ENCODE measurements around the gene NUDT5. TPM values are rescaled to one million over a fixed set of nuclear protein-coding genes. Genes with fewer than 3 reads are reported as not detected.

NUDT5 gene
- total and polyA plus RNA-seq, 2 of the 13 experiments (the other 11 are each of a cell fraction or from before 2014, with no cell fraction given), result 79.6 to 134 TPM

DNA sequence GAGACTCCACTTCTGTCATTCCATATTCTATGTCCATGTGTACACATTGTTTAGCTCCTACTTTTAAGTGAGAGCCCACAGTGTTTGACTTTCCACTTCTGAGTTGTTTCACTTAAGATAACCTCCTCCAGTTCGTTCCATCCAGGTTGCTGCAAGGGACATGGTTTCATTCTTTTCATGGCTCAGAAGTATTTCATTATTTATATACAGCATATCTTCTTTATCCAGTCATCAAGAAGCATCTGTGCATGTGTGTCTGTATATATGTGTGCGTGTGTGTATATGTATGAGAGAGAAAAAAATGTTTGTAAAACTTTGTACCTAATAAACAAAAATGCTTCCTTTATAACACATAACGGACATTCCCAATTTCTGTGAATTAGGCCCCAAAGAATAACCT, 60.1 kb downstream of the NUDT5 start:
- in situ Hi-C loops (cut with HindIII; ENCODE audit: extremely low pct_ligation_motif_present, low pct_unique_long_range_greater_than_20kb), result no loop called here
- H3K9me3 ChIP-seq (ENCODE audit: low read length), result no peaks in the 10 kb centered on the region
- BruUV-seq (replicated peaks), result no TSS peak
- no peak overlapping the region for H3K27ac ChIP-seq (ENCODE audit: extremely low read length, insufficient read depth, low read length)
- no peak for FAIRE-seq
- H3K4me1 ChIP-seq (ENCODE audit: insufficient read depth, low read length), result peaks cover 2% of the 10 kb centered on the region
- intact Hi-C loops (cut with micrococcal nuclease; ENCODE audit: unreplicated experiment), result no loop called here
- POLR2A ChIA-PET, result no interaction called here
- no peak overlapping the region for H2AFZ ChIP-seq (ENCODE audit: low read length)
- H3K36me3 ChIP-seq (replicated peaks in 1 of 2; ENCODE audit: control insufficient read depth in 1 of 2, insufficient read depth in 2 of 2, low read length in 2 of 2), result peaks cover 0 to 13% of the 10 kb centered on the region in 2 experiments; a peak in 4 of 5 replicates
- H3K4me2 ChIP-seq (ENCODE audit: low read depth, low read length), result no peak overlapping the region
- H4K20me1 ChIP-seq (ENCODE audit: insufficient read depth, low read length), result no peaks in the 10 kb centered on the region
- CTCF ChIA-PET (ENCODE audit: low intra/inter-chr PET ratio, low total read pairs), result no interaction called here
- WGBS (ENCODE audit: low lambda C conversion rate), result 95% methylated on average over 3 of the region's 3 CpGs
- TF ChIP-seq, protein P1, sequence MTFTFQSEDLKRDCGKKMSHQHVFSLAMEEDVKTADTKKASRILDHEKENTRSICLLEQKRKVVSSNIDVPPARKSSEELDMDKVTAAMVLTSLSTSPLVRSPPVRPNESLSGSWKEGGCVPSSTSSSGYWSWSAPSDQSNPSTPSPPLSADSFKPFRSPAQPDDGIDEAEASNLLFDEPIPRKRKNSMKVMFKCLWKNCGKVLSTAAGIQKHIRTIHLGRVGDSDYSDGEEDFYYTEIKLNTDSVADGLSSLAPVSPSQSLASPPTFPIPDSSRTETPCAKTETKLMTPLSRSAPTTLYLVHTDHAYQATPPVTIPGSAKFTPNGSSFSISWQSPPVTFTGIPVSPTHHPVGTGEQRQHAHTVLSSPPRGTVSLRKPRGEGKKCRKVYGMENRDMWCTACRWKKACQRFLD (CRISPR knock-in tag; IDR thresholded peaks at IDR 0.05; ENCODE audit: borderline replicate concordance), result no peak
- TF ChIP-seq FOSL2 (CRISPR knock-in tag; IDR thresholded peaks at IDR 0.05) (no peak), ZSCAN22 (CRISPR knock-in tag; IDR thresholded peaks at IDR 0.05) (no peak), KAT7 (CRISPR knock-in tag; IDR thresholded peaks at IDR 0.05; ENCODE audit: borderline replicate concordance) (no peak), SMYD3 (CRISPR knock-in tag; IDR thresholded peaks at IDR 0.05) (no peak)
- H3K79me2 ChIP-seq (ENCODE audit: insufficient read depth, low read length), result no peaks in the 10 kb centered on the region
- H3K27me3 ChIP-seq (ENCODE audit: control insufficient read depth in 1 of 2, insufficient read depth in 2 of 2, low read length in 2 of 2), result no peaks in the 10 kb centered on the region
- no peak overlapping the region for H3K4me3 ChIP-seq (replicated peaks in 1 of 3; ENCODE audit: insufficient read depth in 1 of 3, low read depth in 2 of 3, low read length in 3 of 3)
- H3K9ac ChIP-seq (ENCODE audit: insufficient read depth, low read depth, low read length), result no peak overlapping the region
- no peak for DNase-seq (ENCODE audit: low spot score)
- no peak for ATAC-seq

DNA sequence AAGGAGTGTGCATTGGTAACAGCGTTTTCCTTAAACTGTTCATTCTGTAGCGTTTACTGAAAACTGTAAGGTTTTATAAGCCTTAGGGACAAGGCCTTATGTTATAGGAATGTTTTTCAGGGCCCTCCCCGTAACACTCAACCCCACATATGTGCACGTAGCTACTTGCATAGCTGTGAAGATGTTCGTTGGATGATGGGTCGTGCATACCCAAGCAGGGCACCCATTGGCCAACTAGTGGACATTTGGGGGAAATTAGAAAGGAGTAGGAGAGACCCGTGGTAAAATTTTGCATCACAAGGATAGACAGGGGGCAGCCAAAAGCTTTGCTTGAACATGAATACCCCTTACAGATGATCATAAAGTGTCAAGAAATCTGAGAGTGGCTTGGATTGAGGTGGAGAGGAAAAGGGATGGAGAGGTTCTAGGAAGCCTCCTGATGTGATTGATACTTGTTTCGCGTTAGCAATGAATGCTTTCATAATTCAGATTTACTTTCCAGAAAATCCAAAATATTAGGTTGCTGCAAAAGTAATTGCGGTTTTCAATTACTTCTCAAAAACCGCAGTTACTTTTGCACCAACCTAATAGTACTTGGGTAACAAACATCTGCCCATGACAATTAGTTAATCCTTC, 65.3 kb downstream of the NUDT5 start:
- Histone ChIP-seq H3K4me1 (ENCODE audit: insufficient read depth, low read length) (peaks cover 19% of the 10 kb centered on the region), H3K27ac (ENCODE audit: extremely low read length, insufficient read depth, low read length) (no peak overlapping the region), H3K4me2 (ENCODE audit: low read depth, low read length) (peak overlapping the region; percentile 76), H3K79me2 (ENCODE audit: insufficient read depth, low read length) (no peaks in the 10 kb centered on the region), H3K9me3 (ENCODE audit: low read length) (no peaks in the 10 kb centered on the region), H3K36me3 (replicated peaks in 1 of 2; ENCODE audit: control insufficient read depth in 1 of 2, insufficient read depth in 2 of 2, low read length in 2 of 2) (0 out of 5 replicates have a peak, but pooled peaks cover 0 to 4% of the 10 kb centered on the region in 2 experiments), H2AFZ (ENCODE audit: low read length) (peak overlapping the region; percentile 64), H3K27me3 (ENCODE audit: control insufficient read depth in 1 of 2, insufficient read depth in 2 of 2, low read length in 2 of 2) (no peaks in the 10 kb centered on the region), H4K20me1 (ENCODE audit: insufficient read depth, low read length) (no peaks in the 10 kb centered on the region), H3K9ac (ENCODE audit: insufficient read depth, low read depth, low read length) (peak overlapping the region; percentile 66), H3K4me3 (replicated peaks in 1 of 3; ENCODE audit: insufficient read depth in 1 of 3, low read depth in 2 of 3, low read length in 3 of 3) (peak overlapping the region; percentile 82 to 99 (median 87))
- FAIRE-seq (peak; percentile 70), ATAC-seq (peak; percentile 80), DNase-seq (ENCODE audit: low spot score) (peak; percentile 71)
- WGBS (ENCODE audit: low lambda C conversion rate), result 29% methylated on average over 11 of the region's 11 CpGs
- TSS peak; percentile 75 for BruUV-seq (replicated peaks)
- in situ Hi-C loops (cut with HindIII; ENCODE audit: extremely low pct_ligation_motif_present, low pct_unique_long_range_greater_than_20kb) (no loop called here), intact Hi-C loops (cut with micrococcal nuclease; ENCODE audit: unreplicated experiment) (loop anchor here (1.0 kb wide), 1 partner anchor 64 kb away; no protein-coding TSS in a partner anchor)
- CTCF ChIA-PET (ENCODE audit: low intra/inter-chr PET ratio, low total read pairs), result no interaction called here
- POLR2A ChIA-PET, result no interaction called here
- TF ChIP-seq ZNF597 (CRISPR knock-in tag; IDR thresholded peaks at IDR 0.05), result no peak
- peak; percentile 54 for TF ChIP-seq CTCF (CRISPR knock-in tag; IDR thresholded peaks at IDR 0.05)
- TF ChIP-seq TEAD3 (CRISPR knock-in tag; optimal IDR thresholded peaks at IDR 0.05; ENCODE audit: borderline replicate concordance), result peak; percentile 65
- TF ChIP-seq ZNF644 (CRISPR knock-in tag; IDR thresholded peaks at IDR 0.05; ENCODE audit: low read depth), result 0 out of 2 replicates have a peak, but pooled peaks have one; percentile 25
- no peak for TF ChIP-seq ZNF7 (CRISPR knock-in tag; IDR thresholded peaks at IDR 0.05)
- TF ChIP-seq ZNF256 (CRISPR knock-in tag; conservative IDR thresholded peaks at IDR 0.05), result no peak
- 0 out of 2 replicates have a peak, but pooled peaks have one; percentile 21 for TF ChIP-seq SP4 (CRISPR knock-in tag; IDR thresholded peaks at IDR 0.05)

Measured in HepG2 (cell line).